Right atrium auricular region (tissue), 2 donors: ENCODE data around the gene SERPINH1. TPM values are rescaled to one million over a fixed set of nuclear protein-coding genes. Genes with fewer than 3 reads are reported as not detected.

Experiments
- DNase-seq: peaks from one replicate; pipeline ENCODE4 v3.0.0-alpha.2; 2019; ENCODE audit warnings: low spot score
- H3K27ac ChIP-seq, 2 donors: fragments of 200-600 bp; sonication (generic); 1 replicate in 1 of 2; 2 replicates in 1 of 2; pipeline ENCODE4 v1.5.1; 2016 to 2019
- H3K27me3 ChIP-seq, 2 donors: fragments of 200-600 bp; sonication (generic); one replicate each; pipeline versions ENCODE4 v1.5.1 to v1.6.0; 2017 to 2019
- H3K36me3 ChIP-seq: fragments of 200-600 bp; sonication (generic); one replicate; pipeline ENCODE4 v1.5.1; 2016
- H3K4me1 ChIP-seq, 2 donors: fragments of 200-600 bp; sonication (generic); one replicate each; pipeline versions ENCODE4 v1.5.1 to v1.6.0; 2017 to 2019
- H3K4me3 ChIP-seq, 2 donors: fragments of 200-600 bp; sonication (generic); 1 replicate in 1 of 2; 2 replicates in 1 of 2; pipeline ENCODE4 v1.5.1; 2017 to 2019; ENCODE audit warnings: mild to moderate bottlenecking in 1 of 2, moderate library complexity in 1 of 2
- H3K9me3 ChIP-seq, 2 donors: fragments of 200-600 bp; sonication (generic); one replicate each; pipeline ENCODE4 v1.5.1; 2019
- total RNA-seq, 2 donors: library from RNA; depleted of rRNA; stranded (reverse); fragments of >200 nt; gene quantifications; one replicate each; pipeline ENCODE4 v1.1.0, GENCODE V29; 2016
- TF ChIP-seq, protein P1 (sequence below), 2 donors: fragments of 200-600 bp; sonication (generic); IDR thresholded peaks; one replicate each; pipeline ENCODE4 v1.5.1; 2019; ENCODE audit warnings: antibody characterized with exemption in 2 of 2

SERPINH1 gene
- total RNA-seq, 2 donors from 2014 or later = 114 to 195 TPM

DNA sequence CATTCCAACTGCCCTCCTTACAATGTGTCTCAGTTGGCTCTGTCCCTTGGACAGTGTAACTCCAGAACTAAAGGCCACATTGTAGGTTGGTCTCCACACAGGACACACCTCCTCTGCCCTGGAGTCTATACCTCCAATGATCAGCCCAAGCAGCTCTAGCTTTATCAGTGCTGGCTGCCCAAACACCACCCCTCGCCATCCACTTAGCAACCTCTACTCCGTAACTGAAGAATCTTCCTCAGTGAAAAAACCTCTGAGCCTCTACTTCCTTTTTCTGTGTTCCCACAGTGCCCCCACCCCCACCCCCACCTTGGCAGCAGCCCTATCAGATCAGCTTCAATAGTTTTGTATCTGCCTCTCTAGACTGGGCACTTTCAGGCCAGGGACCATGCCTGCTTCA, 33.4 kb downstream of the SERPINH1 start:
- no peaks in the 10 kb centered on the region for H3K4me1 ChIP-seq
- TF ChIP-seq, protein P1, sequence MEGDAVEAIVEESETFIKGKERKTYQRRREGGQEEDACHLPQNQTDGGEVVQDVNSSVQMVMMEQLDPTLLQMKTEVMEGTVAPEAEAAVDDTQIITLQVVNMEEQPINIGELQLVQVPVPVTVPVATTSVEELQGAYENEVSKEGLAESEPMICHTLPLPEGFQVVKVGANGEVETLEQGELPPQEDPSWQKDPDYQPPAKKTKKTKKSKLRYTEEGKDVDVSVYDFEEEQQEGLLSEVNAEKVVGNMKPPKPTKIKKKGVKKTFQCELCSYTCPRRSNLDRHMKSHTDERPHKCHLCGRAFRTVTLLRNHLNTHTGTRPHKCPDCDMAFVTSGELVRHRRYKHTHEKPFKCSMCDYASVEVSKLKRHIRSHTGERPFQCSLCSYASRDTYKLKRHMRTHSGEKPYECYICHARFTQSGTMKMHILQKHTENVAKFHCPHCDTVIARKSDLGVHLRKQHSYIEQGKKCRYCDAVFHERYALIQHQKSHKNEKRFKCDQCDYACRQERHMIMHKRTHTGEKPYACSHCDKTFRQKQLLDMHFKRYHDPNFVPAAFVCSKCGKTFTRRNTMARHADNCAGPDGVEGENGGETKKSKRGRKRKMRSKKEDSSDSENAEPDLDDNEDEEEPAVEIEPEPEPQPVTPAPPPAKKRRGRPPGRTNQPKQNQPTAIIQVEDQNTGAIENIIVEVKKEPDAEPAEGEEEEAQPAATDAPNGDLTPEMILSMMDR (IDR thresholded peaks at IDR 0.05) = no peak
- no peaks in the 10 kb centered on the region for H3K27me3 ChIP-seq
- no peak for DNase-seq
- no peak overlapping the region for H3K4me3 ChIP-seq
- no peaks in the 10 kb centered on the region for H3K9me3 ChIP-seq
- H3K36me3 ChIP-seq = no peaks in the 10 kb centered on the region
- no peak overlapping the region for H3K27ac ChIP-seq

DNA sequence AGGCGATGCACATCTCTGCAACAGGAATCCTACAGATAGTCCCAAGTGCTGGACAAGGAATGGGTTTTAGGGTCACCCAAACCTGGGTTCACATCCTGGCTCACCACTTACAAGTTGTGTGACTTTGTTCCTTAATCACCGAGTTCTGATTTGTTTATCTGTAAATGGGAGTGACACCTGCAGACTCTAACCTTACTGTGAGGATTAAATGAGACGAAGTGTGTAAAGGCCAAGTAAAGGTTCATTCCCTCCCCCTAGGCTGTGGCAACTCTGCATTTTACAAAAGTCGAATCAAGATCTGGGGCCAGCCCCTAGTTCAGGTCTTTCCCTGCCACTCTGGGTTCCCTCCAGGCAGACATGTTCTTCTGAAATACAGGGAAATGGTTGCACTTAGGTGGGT, 34.9 kb downstream of the SERPINH1 start:
- Histone ChIP-seq H3K4me1 (no peaks in the 10 kb centered on the region), H3K27me3 (no peaks in the 10 kb centered on the region), H3K4me3 (no peak overlapping the region), H3K36me3 (no peaks in the 10 kb centered on the region), H3K9me3 (no peaks in the 10 kb centered on the region), H3K27ac (no peak overlapping the region)
- TF ChIP-seq, protein P1 (IDR thresholded peaks at IDR 0.05) = no peak
- DNase-seq = no peak

DNA sequence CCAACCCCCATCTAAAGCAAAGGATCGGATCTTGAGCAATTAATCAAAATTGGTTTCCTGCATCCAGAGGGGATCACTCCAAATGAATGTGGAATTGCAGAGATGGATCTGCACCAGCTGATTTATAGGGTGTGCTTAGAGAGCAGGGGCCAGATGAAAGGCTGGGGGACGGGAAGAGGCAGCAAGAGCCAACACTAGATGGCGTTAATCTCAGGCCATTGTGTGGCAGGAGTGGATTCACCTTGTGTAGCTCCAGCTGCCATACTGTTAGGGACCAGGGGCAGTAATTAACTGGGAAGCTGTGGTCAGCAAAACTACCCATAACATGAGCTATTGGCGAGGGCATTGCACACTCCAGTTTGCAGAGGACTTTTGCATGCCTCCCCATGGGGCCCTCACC, 35.6 kb downstream of the SERPINH1 start:
- Histone ChIP-seq H3K4me1 (no peaks in the 10 kb centered on the region), H3K27ac (no peak overlapping the region), H3K36me3 (no peaks in the 10 kb centered on the region), H3K4me3 (no peak overlapping the region), H3K9me3 (no peaks in the 10 kb centered on the region), H3K27me3 (no peaks in the 10 kb centered on the region)
- TF ChIP-seq, protein P1 (IDR thresholded peaks at IDR 0.05) = peak in 1 of 2 donors; percentile 53
- no peak for DNase-seq

DNA sequence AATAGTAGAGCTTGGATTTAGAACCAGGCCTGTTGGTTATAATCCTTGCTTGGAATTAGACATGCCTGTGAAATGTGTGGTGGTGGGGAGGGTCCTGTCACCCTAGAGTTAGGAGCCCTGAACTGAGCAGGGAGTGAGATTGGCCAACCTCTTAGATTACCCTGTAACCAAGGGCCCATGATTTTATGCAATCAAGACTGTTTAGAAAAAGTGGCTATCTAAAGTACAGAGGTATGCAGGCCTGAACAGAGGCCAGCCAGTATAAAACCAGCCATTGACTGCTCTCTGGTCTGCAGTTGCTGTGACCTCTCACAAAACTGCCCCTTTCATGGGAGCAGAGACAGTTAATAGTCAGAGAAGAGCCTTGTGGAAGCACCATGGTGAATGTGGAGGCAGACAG, 36.2 kb downstream of the SERPINH1 start:
- TF ChIP-seq, protein P1 (IDR thresholded peaks at IDR 0.05) = no peak
- Histone ChIP-seq H3K27ac (no peak overlapping the region), H3K36me3 (no peaks in the 10 kb centered on the region), H3K4me1 (no peaks in the 10 kb centered on the region), H3K4me3 (no peak overlapping the region), H3K27me3 (no peaks in the 10 kb centered on the region), H3K9me3 (no peaks in the 10 kb centered on the region)
- DNase-seq = no peak

DNA sequence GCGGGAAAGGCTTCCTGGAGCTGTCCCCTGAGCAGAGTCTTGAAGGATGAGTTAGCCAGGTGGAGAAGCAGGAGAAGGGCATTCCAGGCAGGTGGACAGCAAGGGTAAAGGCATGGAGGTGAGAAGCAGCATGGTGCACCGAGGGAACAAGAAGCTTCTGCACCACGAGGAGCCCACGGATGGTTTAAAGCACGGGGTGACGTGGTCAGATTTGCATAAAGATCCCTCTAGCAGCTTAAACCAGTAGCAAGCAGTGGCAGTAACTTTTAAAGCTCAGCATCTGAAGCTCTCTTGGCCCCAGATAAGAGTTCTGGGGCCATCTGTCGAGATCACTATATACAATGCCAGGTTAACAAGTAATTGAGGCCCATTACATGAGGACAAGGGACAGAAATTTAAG, 36.8 kb downstream of the SERPINH1 start:
- no peak for DNase-seq
- Histone ChIP-seq H3K27ac (no peak overlapping the region), H3K4me1 (no peaks in the 10 kb centered on the region), H3K4me3 (no peak overlapping the region), H3K9me3 (no peaks in the 10 kb centered on the region), H3K27me3 (no peaks in the 10 kb centered on the region), H3K36me3 (no peaks in the 10 kb centered on the region)
- TF ChIP-seq, protein P1 (IDR thresholded peaks at IDR 0.05) = no peak

DNA sequence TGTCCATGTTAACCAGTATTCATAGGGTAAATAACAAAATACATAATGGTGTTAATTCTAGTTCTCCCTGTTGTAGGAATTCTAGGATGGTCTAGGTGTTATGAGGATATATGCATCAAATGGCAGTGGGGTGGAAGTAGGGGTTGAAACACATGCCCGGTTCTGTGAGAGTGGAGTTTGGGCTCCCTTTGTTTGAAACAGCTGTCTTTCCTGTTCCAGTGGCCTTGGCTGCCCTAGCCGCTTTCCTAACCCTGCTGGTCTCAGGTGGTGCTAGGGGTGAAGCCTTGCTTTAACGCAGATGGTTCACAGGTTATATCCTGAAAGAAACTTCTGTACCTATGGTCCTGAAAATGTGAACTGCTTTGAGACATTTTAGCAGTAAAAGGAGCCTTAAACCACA, 38.3 kb downstream of the SERPINH1 start:
- Histone ChIP-seq H3K27me3 (no peaks in the 10 kb centered on the region), H3K4me3 (no peak overlapping the region), H3K36me3 (no peaks in the 10 kb centered on the region), H3K9me3 (no peaks in the 10 kb centered on the region), H3K27ac (no peak overlapping the region), H3K4me1 (no peaks in the 10 kb centered on the region)
- no peak for DNase-seq
- TF ChIP-seq, protein P1 (IDR thresholded peaks at IDR 0.05) = no peak
